K562 (cell line): Measurements from ENCODE around the gene CDRT4. TPM values are rescaled to one million over a fixed set of nuclear protein-coding genes. Genes with fewer than 3 reads are reported as not detected.

ENCODE experiments used
- ATAC-seq: fragments of 200-7000 bp; cut with Tn5 transposase; 3 replicates; pipeline ENCODE4 v1.9.1; 2020; ENCODE audit warnings: moderate library complexity
- BruUV-seq: library from RNA; stranded (reverse); fragments of 400-500 nt; replicated peaks from 2 replicates; lab custom pipeline; 2021; lab: Mats Ljungman, UMichigan
- CTCF ChIA-PET: fragments of 300-600 bp; formaldehyde crosslinking; extraction: SDS; loops from one replicate; lab custom pipeline; 2021; ENCODE audit warnings: low intra/inter-chr PET ratio; lab: Yijun Ruan, JAX
- POLR2A ChIA-PET: fragments of 300-600, 350-650 bp; sonication (Branson Sonifier 250); formaldehyde crosslinking; extraction: SDS; loops from one replicate; lab custom pipeline; 2021; ENCODE audit warnings: antibody characterized with exemption, inconsistent platforms; lab: Yijun Ruan, JAX
- DNase-seq, 4 experiments: peaks; one replicate each; pipeline versions ENCODE4 v3.0.0 to v3.0.0-alpha.2; 2011 to 2018; ENCODE audit warnings: low spot score in 3 of 4, mixed read lengths in 3 of 4; ENCODE audit errors: extremely low read depth in 1 of 4
- FAIRE-seq: peaks from 2 replicates; lab custom pipeline; 2011; peaks lifted over from hg19 to GRCh38; lab: Jason Lieb, UNC
- H2AFZ ChIP-seq: 2 replicates; pipeline ENCODE4 v1.6.0; 2011; ENCODE audit warnings: low read depth, low read length, control low read depth, inconsistent platforms
- H3K27ac ChIP-seq: fragments of 200-600 bp; 3 replicates; pipeline ENCODE4 v1.8.0; 2011; ENCODE audit warnings: low read depth, mild to moderate bottlenecking, control low read depth, inconsistent platforms, low read length, moderate library complexity, mixed read lengths; ENCODE audit errors: extremely low read depth
- H3K27me3 ChIP-seq, 2 experiments: fragments of 300-600 bp in 1 of 2; 2 replicates in 1 of 2; 3 replicates in 1 of 2; pipeline versions ENCODE4 v1.6.0 to v1.8.0; 2011; ENCODE audit warnings: inconsistent platforms in 2 of 2, low read length in 2 of 2, mild to moderate bottlenecking in 1 of 2, mixed read lengths in 1 of 2, moderate library complexity in 1 of 2; ENCODE audit not compliant: control insufficient read depth in 2 of 2, insufficient read depth in 2 of 2
- H3K36me3 ChIP-seq: fragments of 300-600 bp; 3 replicates; pipeline ENCODE4 v1.8.0; 2011; ENCODE audit warnings: mild to moderate bottlenecking, low read length, inconsistent platforms; ENCODE audit not compliant: control insufficient read depth, insufficient read depth
- H3K4me1 ChIP-seq, 2 experiments: fragments of 200-600 bp in 1 of 2; replicated peaks in 1 of 2; 2 replicates in 1 of 2; 3 replicates in 1 of 2; pipeline versions ENCODE4 v1.5.1 to v1.8.0; 2011; ENCODE audit warnings: inconsistent platforms in 2 of 2, low read length in 2 of 2, mild to moderate bottlenecking in 1 of 2, mixed read lengths in 1 of 2, moderate library complexity in 1 of 2; ENCODE audit not compliant: control insufficient read depth in 2 of 2, insufficient read depth in 2 of 2
- H3K4me2 ChIP-seq: 2 replicates; pipeline ENCODE4 v1.6.1; 2011; ENCODE audit warnings: low read length, control low read depth, inconsistent platforms, mixed read lengths; ENCODE audit not compliant: insufficient read depth
- H3K4me3 ChIP-seq: fragments of 200-600 bp; sonication (generic), shearing (Covaris generic); 2 replicates; pipeline ENCODE4 v1.5.1; 2016; ENCODE audit warnings: control low read depth, inconsistent platforms
- H3K79me2 ChIP-seq: fragments of 200-600 bp; 3 replicates; pipeline ENCODE4 v1.8.0; 2011; ENCODE audit warnings: low read length, inconsistent platforms; ENCODE audit not compliant: control insufficient read depth, insufficient read depth
- H3K9ac ChIP-seq, 2 experiments: 2 replicates each; pipeline versions ENCODE4 v1.6.0 to v1.6.1; 2011; ENCODE audit warnings: low read depth in 2 of 2, low read length in 2 of 2, control low read depth in 1 of 2, inconsistent platforms in 1 of 2, mild to moderate bottlenecking in 1 of 2, mixed read lengths in 1 of 2; ENCODE audit not compliant: insufficient read depth in 1 of 2
- H3K9me1 ChIP-seq: one replicate; pipeline ENCODE4 v1.6.0; 2011; ENCODE audit warnings: inconsistent platforms, mild to moderate bottlenecking, low read length, moderate library complexity; ENCODE audit not compliant: control insufficient read depth, insufficient read depth
- H3K9me3 ChIP-seq: replicated peaks from 2 replicates; pipeline ENCODE4 v1.5.1; 2011; ENCODE audit warnings: low read depth, low read length, inconsistent platforms; ENCODE audit not compliant: control insufficient read depth, insufficient read depth
- H4K20me1 ChIP-seq: replicated peaks from 2 replicates; pipeline ENCODE4 v1.6.1; 2011; ENCODE audit warnings: low read length, inconsistent platforms, mixed read lengths; ENCODE audit not compliant: control insufficient read depth, insufficient read depth
- FIP1L1 ChIP-seq: fragments of 200-400 bp; formaldehyde crosslinking; IDR thresholded peaks from 2 replicates; pipeline ENCODE4 v1.6.1; 2018; ENCODE audit warnings: mild to moderate bottlenecking, low read depth, low read length; ENCODE audit not compliant: poor library complexity, severe bottlenecking
- HDAC6 ChIP-seq: IDR thresholded peaks from 2 replicates; pipeline ENCODE4 v1.6.1; 2012; ENCODE audit warnings: low read depth, mild to moderate bottlenecking, control low read depth, inconsistent platforms, low read length, moderate library complexity
- MTA2 ChIP-seq: fragments of 450-650 bp; IDR thresholded peaks from 2 replicates; pipeline ENCODE4 v1.6.1; 2016; ENCODE audit warnings: low read depth
- MTA3 ChIP-seq: fragments of 450-650 bp; formaldehyde crosslinking; IDR thresholded peaks from 2 replicates; pipeline ENCODE4 v1.6.1; 2017; ENCODE audit warnings: mild to moderate bottlenecking, borderline replicate concordance
- POLR2AphosphoS2 ChIP-seq: IDR thresholded peaks from 2 replicates; pipeline ENCODE4 v1.6.1; 2012; ENCODE audit warnings: low read length, improper control_type of control experiment
- PTRF ChIP-seq: fragments of 450-650 bp; IDR thresholded peaks from 2 replicates; pipeline ENCODE4 v1.6.1; 2016; ENCODE audit warnings: mild to moderate bottlenecking, missing genetic modification characterization, missing compliant biosample characterization
- YY1 ChIP-seq, 3 experiments: IDR thresholded peaks; 2 replicates each; pipeline ENCODE4 v1.6.1; 2011; ENCODE audit warnings: low read length in 2 of 3, mild to moderate bottlenecking in 2 of 3, moderate library complexity in 2 of 3, borderline replicate concordance in 1 of 3, control low read depth in 1 of 3, low read depth in 1 of 3; ENCODE audit not compliant: insufficient read depth in 3 of 3, insufficient replicate concordance in 2 of 3, control insufficient read depth in 1 of 3, insufficient read length in 1 of 3; ENCODE audit errors: extremely low read depth in 1 of 3
- ZNF318 ChIP-seq, 2 experiments: fragments of 450-650 bp; IDR thresholded peaks; 2 replicates each; pipeline ENCODE4 v1.6.1; 2016; ENCODE audit warnings: mild to moderate bottlenecking in 2 of 2, borderline replicate concordance in 1 of 2, low read depth in 1 of 2, moderate library complexity in 1 of 2
- WGBS: fragments of 100-300 bp; shearing (Covaris generic); methylation state at CpG from one replicate; pipeline ENCODE4 v1.1.6; 2016; ENCODE audit warnings: low coverage, mixed read lengths; ENCODE audit not compliant: insufficient coverage; ENCODE audit errors: missing lambda C conversion rate; 5-methylcytosine and 5-hydroxymethylcytosine counted together
- in situ Hi-C: fragments of 300-500 bp; cut with MboI; formaldehyde crosslinking; loops from 4 replicates; pipeline ENCODE4 v1.15.0; 2018; ENCODE audit warnings: inconsistent platforms, mixed read lengths
- intact Hi-C: fragments of 100-400 bp; cut with micrococcal nuclease; formaldehyde crosslinking; loops from 2 replicates; pipeline ENCODE4 v1.14.2; 2022
- polyA plus RNA-seq, 8 experiments: library from polyadenylated mRNA; depleted of rRNA in 4 of 8; stranded (reverse) in 5 of 8; unstranded in 3 of 8; fragments of >200 nt; fragmentation: Nextera tagmentation in 2 of 8; fragmentation: Illumina TruSeq in 1 of 8; extraction: Ambion mirVana in 2 of 8; extraction: Trizol in 1 of 8; gene quantifications; 2 replicates each; pipeline versions ENCODE4 v1.2.1 to v1.2.3, GENCODE V29; 2011 to 2014; ENCODE audit warnings: inconsistent platforms in 1 of 8, missing spikeins in 1 of 8
- total RNA-seq, 7 experiments: library from RNA; depleted of rRNA in 6 of 7; stranded (reverse); fragments of >200 nt in 6 of 7; fragmentation: Illumina TruSeq in 2 of 7; extraction: Trizol in 2 of 7; gene quantifications; 2 replicates each; pipeline versions ENCODE4 v1.2.1 to v1.2.3, GENCODE V29; 2011 to 2021; ENCODE audit warnings: low replicate concordance in 1 of 7
- TF ChIP-seq, protein P1 (sequence below): sonication (generic); formaldehyde crosslinking; IDR thresholded peaks from 2 replicates; pipeline ENCODE4 v1.8.0; 2022; ENCODE audit warnings: mild to moderate bottlenecking, low read depth, missing genetic modification reagents
- TF ChIP-seq, protein P2 (sequence below): sonication (generic); formaldehyde crosslinking; IDR thresholded peaks from 2 replicates; pipeline ENCODE4 v1.8.1; 2023; ENCODE audit warnings: mild to moderate bottlenecking, missing genetic modification reagents

The CDRT4 gene
- total and polyA plus RNA-seq, 9 of the 15 experiments (the other 6 are each of a cell fraction or from before 2014, with no cell fraction given): 1.7 to 6.4 (median 3.5) TPM

DNA sequence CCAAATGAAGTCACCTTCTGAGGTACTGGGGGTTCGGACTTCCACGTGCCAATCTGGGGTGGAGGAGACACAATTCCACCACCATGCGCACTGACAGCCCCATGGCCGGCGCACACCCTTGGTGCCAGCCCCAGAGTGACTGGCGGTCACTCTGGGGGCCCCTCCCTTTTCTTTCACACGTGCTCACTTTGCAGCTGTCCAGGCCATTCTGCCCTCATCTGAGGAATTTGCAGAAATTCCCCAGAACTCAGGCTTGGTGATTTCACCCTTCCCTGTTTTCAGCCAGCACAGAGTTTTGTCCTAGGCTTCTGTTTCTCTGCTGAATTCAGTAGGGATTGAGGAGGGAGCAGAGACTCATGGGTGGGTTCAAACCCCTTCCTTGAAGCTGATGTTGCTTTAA is 54.8 kb downstream of the CDRT4 start:
- H3K4me1 ChIP-seq: no peaks in the 10 kb centered on the region
- intact Hi-C loops (no loop called here), in situ Hi-C loops (no loop called here)
- no peak overlapping the region for H3K9ac ChIP-seq
- no peak for DNase-seq
- peaks cover 21 to 52% of the 10 kb centered on the region in 2 experiments for H3K27me3 ChIP-seq
- H2AFZ ChIP-seq: no peak overlapping the region
- BruUV-seq: no TSS peak
- no peaks in the 10 kb centered on the region for H4K20me1 ChIP-seq
- H3K79me2 ChIP-seq: no peaks in the 10 kb centered on the region
- ChIA-PET POLR2A (interaction anchor here (0.6 kb wide), 2 partner anchors 8 to 15 kb away, joined by 3 read pairs; no protein-coding TSS in a partner anchor), CTCF (no interaction called here)
- H3K27ac ChIP-seq: no peak overlapping the region
- no peak overlapping the region for H3K4me3 ChIP-seq
- ATAC-seq: no peak
- 3% methylated on average over 5 of the region's 7 CpGs for WGBS
- H3K9me1 ChIP-seq: no peaks in the 10 kb centered on the region
- no peaks in the 10 kb centered on the region for H3K36me3 ChIP-seq
- H3K4me2 ChIP-seq: no peak overlapping the region
- no peak for FAIRE-seq
- no peaks in the 10 kb centered on the region for H3K9me3 ChIP-seq
- TF ChIP-seq FIP1L1 (no peak), MTA2 (no peak), HDAC6 (no peak), YY1 (IDR thresholded peaks at IDR 0.05; ENCODE audit: borderline replicate concordance in 1 of 3, control insufficient read depth in 1 of 3, extremely low read depth in 1 of 3, insufficient read depth in 3 of 3, insufficient read length in 1 of 3, insufficient replicate concordance in 2 of 3, low read depth in 1 of 3, low read length in 2 of 3) (no peak), PTRF (tag) (no peak), POLR2AphosphoS2 (no peak), ZNF318 (IDR thresholded peaks at IDR 0.05; ENCODE audit: borderline replicate concordance in 1 of 2, low read depth in 1 of 2) (no peak), MTA3 (no peak)
- TF ChIP-seq, protein P1, sequence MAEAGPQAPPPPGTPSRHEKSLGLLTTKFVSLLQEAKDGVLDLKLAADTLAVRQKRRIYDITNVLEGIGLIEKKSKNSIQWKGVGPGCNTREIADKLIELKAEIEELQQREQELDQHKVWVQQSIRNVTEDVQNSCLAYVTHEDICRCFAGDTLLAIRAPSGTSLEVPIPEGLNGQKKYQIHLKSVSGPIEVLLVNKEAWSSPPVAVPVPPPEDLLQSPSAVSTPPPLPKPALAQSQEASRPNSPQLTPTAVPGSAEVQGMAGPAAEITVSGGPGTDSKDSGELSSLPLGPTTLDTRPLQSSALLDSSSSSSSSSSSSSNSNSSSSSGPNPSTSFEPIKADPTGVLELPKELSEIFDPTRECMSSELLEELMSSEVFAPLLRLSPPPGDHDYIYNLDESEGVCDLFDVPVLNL (CRISPR knock-in tag): no peak
- TF ChIP-seq, protein P2, sequence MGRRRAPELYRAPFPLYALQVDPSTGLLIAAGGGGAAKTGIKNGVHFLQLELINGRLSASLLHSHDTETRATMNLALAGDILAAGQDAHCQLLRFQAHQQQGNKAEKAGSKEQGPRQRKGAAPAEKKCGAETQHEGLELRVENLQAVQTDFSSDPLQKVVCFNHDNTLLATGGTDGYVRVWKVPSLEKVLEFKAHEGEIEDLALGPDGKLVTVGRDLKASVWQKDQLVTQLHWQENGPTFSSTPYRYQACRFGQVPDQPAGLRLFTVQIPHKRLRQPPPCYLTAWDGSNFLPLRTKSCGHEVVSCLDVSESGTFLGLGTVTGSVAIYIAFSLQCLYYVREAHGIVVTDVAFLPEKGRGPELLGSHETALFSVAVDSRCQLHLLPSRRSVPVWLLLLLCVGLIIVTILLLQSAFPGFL: no peak
